ENCODE data around the gene ZNRF1. TPM values are rescaled to one million over a fixed set of nuclear protein-coding genes. Genes with fewer than 3 reads are reported as not detected.

ZNRF1 gene
- total RNA-seq, 2 donors from 2014 or later, result 15.3 to 19.8 TPM

DNA sequence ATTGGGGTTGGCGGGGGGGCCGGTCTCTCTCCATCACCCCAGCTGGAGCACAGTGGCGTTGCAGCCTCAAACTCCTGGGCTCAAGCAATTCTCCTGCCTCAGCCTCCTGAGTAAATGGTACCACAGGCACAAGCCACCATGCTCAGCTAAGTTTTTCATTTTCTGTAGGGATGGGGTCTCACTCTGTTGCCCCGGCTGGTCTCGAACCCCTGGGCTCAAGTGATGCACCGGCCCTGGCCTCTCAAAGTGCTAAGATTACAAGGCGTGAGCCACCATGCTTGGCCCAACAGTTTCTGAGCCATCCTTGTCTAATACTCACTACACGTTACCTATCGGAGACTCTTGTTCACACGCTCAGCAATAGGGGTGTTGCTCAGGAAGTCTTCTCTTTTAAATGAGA lies 25.5 kb upstream of the ZNRF1 start:
- Histone ChIP-seq H3K9me3 (no peaks in the 10 kb centered on the region), H3K4me3 (no peak overlapping the region), H3K27me3 (no peaks in the 10 kb centered on the region), H3K4me1 (no peaks in the 10 kb centered on the region), H3K36me3 (peaks cover 4% of the 10 kb centered on the region), H3K27ac (no peak overlapping the region)
- DNase-seq (ENCODE audit: low spot score), result no peak
- TF ChIP-seq CTCF (IDR thresholded peaks at IDR 0.05), result no peak

- Histone ChIP-seq H3K4me1 (no peaks in the 10 kb centered on the region), H3K36me3 (peaks cover 4% of the 10 kb centered on the region), H3K4me3 (no peak overlapping the region), H3K27me3 (no peaks in the 10 kb centered on the region), H3K9me3 (no peaks in the 10 kb centered on the region), H3K27ac (no peak overlapping the region)
- DNase-seq (ENCODE audit: low spot score), result no peak
- TF ChIP-seq CTCF (IDR thresholded peaks at IDR 0.05), result no peak
Observed at GRCh38 chr16:74975591-74975990, 23.2 kb upstream of the ZNRF1 start.

- Histone ChIP-seq H3K4me3 (no peak overlapping the region), H3K27ac (no peak overlapping the region), H3K36me3 (no peaks in the 10 kb centered on the region), H3K27me3 (no peaks in the 10 kb centered on the region), H3K4me1 (peaks cover 0 to 9% of the 10 kb centered on the region in 2 donors), H3K9me3 (no peaks in the 10 kb centered on the region)
- DNase-seq (ENCODE audit: low spot score), result no peak
- no peak for TF ChIP-seq CTCF (IDR thresholded peaks at IDR 0.05)
Observed at GRCh38 chr16:74982256-74982655, 16.6 kb upstream of the ZNRF1 start.

DNA sequence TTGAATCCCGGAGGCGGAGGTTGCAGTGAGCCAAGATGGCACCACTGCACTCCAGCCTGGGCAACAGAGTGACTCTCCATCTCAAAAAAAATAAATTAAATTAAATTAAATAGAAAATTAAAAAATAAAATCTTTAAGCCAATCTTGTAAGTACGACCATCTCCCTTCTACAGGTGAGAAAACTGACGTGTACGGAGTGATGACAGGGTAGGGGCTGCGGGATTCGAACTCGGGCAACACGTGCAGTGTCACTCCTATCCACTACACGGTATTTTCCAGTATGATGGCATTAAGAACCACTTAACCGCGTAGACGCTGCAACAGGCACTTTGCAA lies 14.7 kb upstream of the ZNRF1 start:
- Histone ChIP-seq H3K36me3 (no peaks in the 10 kb centered on the region), H3K4me3 (peak overlapping the region; percentile 90 to 98), H3K27me3 (no peaks in the 10 kb centered on the region), H3K27ac (peak overlapping the region in 1 of 2 donors; percentile 88), H3K9me3 (no peaks in the 10 kb centered on the region), H3K4me1 (peaks cover 0 to 9% of the 10 kb centered on the region in 2 donors)
- no peak for TF ChIP-seq CTCF (IDR thresholded peaks at IDR 0.05)
- DNase-seq (ENCODE audit: low spot score), result no peak

DNA sequence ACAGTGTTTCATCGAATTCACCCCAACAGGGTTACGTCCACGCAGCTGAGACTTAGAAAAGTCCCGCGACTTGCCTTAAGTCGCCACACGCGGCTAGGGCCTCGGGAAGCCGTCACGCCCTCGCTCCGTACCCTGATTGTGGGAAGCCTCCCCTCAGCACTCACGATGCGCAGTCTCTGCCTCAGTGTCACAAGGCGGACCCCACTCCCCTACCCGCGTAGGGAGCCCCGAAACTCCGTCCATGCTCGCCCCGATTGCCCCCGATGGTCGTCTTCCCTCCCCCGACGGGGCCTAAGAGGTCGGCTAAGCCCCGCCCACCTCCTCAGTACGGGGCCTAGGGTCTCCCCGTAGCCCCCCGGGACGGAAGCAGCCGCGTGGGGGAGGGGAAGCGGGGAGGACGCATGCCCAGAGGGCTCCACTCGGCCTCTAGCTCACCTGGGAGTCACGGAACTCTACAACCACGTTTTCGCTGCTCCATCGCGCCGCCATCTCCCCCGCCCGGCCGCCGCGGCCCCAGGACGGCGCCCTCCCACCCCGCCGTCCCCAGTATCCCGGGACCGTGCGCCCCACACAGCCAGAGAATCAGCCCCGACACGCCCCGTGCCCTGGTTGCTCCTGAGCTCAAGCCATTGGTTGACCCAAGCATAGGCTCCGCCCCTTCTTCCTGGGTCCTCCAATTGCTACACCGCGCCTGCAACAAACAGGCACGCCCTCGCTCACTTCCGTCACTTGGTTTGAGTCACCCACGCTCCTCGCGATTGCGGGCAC lies 14.1 kb upstream of the ZNRF1 start, which contains the start of gene WDR59:
Gene WDR59, minus strand, starts transcription at position 595 of the 768 bp plus-strand sequence. Its CDS starts 106 bp downstream, at position 489.
- no peaks in the 10 kb centered on the region for H3K36me3 ChIP-seq
- H3K27ac ChIP-seq, result peak within 1 kb of the TSS; percentile 84 to 88
- no peak for TF ChIP-seq CTCF (IDR thresholded peaks at IDR 0.05)
- DNase-seq (ENCODE audit: low spot score), result peak; percentile 100
- H3K27me3 ChIP-seq, result no peaks in the 10 kb centered on the region
- H3K4me1 ChIP-seq, result peaks cover 0 to 9% of the 10 kb centered on the region in 2 donors
- H3K9me3 ChIP-seq, result no peaks in the 10 kb centered on the region
- H3K4me3 ChIP-seq, result peak within 1 kb of the TSS; percentile 90 to 98

All from right atrium auricular region (tissue), 2 donors.